HG02973 (cell line): ENCODE results near the gene SPRED3.
"Not testable (repeated sequence)": the region's sequence is repeated elsewhere in the genome, so short reads cannot be mapped to it uniquely, and the experiment has no call there.

Experiments used
- ATAC-seq: cut with Tn5 transposase; IDR thresholded peaks from one replicate; pipeline ENCODE4 v1.9.1; 2021; ENCODE audit warnings: moderate library complexity; ENCODE audit not compliant: unreplicated experiment

The SPRED3 gene

DNA sequence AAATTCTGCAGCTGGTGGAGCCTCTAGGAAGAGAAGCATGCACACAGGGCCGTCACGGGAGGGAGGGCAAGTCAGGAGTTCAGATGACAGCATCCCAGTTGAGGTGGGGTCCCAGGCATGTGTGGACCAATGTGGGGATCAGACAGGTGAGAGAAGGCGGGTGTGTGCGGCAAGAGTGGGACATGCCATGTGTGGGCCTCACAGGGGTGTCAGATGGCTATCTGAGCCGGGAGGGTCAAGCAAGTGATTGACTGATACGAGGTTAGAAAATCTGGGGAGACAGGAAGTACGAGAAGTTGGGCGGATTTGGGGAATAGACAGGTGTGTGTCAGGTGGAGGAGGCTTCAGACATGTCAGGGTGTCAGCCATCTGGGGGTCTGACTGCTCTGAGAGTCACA, 28.6 kb downstream of the SPRED3 start:
- ATAC-seq = no peak

DNA sequence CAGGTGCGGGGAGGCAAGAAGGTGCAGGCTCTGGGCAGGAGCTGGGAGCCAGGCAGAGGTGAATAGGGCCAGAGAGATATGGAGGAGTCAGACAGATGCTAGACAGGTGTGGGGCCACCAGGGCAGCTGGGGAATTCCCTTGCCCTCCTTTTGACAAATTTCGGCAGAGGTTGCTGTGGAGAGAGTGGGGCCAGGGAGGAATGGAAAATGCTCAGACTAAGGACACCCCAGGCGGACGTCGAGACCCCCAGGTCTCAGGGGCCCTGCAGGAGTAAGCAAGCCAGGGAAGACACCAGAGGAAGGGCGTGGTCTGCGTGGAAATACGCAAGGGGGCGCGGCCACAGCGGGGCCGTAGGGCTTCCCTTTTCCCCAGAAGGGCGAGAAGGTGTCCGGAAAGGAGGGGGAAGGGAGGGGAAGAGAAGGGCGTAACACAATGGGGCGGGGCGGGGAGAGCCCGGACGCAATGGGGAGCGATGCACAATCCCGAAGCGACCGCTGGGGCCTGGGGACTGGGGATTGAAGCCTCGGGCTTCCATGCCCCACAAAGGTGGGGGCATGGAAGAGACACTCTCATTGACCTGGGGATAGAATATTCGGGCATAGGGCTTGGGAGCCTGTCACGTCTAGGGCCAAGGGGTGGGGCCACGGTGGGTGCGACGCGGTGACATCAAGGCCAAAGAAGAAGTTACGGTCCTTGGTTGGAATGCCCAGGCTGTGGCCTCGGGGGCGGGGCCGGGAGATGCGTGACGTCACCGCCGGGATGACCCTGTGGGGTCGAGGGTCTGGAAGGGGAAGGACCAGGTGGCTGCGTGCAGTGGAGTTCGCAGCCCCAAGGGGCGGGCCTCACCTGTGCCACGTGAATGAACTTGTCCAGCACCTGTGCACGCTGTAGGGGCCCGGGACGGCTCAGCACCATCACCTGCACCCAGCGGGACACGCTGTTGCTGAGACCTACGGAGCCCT, 29.3 kb downstream of the SPRED3 start:
- ATAC-seq = no peak

DNA sequence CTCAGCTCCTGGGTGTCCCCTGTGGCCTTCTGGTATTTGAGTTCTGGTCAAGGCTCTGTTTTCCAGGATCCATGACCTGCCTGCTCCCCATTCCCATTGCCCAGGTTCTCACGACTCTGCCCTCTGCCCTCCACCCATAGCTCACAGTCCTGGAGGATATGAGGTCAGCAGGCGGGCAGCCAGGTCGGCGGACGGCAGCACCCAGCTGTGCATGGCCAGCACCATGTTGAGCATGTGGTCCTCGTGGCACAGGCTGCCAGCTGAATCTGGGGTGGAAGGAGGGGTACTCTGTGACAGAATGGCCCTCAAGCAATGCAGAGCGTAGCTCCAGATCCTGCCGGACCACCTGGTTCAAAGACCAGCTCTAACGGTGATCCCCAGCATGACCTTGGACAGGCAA, 32.4 kb downstream of the SPRED3 start:
- no peak for ATAC-seq

DNA sequence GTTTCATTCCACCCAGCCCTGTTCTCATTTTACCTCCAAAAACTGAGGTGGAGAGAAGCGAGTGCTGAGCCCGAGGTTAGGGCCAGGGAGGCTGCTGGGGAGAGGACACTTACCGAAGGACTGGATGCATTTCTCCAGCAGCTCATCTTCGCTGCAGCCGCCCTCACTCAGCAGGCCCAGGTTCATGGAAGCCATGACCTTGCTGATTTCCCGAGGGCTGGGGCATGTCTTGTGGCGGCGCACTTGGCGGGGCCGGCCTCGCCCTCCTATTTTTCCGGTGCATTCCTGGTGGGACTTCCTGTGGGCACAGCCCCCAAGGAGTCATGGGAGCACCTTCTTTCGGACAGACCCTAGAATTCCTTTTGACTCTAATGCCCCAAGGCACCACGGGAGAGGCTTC, 33.4 kb downstream of the SPRED3 start:
- ATAC-seq = no peak

DNA sequence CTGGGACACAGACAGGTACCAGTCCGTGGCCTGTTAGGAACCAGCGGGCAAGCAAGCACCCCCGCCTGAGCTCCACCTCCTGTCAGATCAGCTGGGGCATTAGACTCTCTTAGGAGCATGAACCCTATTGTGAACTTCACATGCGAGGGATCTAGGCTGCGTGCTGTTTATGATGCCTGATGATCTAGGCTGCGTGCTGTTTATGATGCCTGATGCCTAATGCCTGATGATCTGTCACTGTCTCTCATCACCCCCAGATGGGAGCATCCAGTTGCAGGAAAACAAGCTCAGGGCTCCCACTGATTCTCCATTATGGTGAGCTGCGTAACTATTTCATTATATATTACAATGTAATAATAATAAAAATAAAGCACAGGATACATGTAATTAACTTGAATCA, 33.9 kb downstream of the SPRED3 start:
- ATAC-seq = no peak

DNA sequence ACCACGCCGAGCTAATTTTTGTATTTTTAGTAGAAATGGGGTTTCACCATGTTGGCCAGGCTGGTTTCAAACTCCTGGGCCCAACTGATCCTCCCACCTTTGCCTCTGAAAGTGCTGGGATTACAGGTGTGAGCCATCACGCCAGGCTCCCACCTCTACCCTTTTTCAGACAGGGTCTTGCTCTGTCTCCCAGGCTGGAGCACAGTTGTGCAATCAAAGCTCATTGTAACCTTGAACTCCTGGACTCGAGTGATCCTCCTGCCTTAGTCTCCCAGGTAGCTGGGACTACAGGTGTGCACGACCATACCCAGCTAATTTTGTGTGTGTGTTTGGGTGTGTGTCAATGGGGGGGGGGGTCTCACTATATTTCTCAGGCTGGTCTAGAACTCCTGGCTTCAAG, 35.8 kb downstream of the SPRED3 start:
- ATAC-seq = no peak

DNA sequence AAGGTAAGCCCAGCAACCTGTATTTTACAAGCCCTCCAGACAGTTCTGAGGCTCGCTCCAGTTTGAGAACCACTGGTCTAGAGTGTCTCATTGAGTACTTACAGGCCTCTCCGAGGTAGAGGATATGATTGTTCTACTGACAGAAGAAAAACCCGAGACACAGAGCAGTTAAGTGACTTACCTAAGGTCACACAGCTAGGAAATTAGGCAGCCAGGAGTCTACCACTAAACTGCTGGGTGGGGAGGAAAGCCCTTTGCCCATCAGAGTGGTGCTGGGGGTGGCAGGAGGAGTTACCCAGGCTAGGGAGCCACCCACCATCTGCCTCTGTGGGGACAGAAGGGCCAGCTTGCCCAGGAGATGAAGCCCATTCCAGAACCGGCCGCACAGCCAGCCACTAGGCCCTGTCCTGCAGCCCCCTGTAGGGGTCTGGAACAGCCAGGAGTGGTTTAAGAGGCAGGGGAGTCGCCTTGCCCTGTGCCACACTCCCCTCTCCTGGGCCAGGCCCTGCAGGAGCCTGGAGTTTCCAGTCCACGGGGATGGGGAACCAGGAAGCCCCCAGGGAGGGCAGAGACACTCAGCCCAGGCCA, 36.8 kb downstream of the SPRED3 start:
- no peak for ATAC-seq

DNA sequence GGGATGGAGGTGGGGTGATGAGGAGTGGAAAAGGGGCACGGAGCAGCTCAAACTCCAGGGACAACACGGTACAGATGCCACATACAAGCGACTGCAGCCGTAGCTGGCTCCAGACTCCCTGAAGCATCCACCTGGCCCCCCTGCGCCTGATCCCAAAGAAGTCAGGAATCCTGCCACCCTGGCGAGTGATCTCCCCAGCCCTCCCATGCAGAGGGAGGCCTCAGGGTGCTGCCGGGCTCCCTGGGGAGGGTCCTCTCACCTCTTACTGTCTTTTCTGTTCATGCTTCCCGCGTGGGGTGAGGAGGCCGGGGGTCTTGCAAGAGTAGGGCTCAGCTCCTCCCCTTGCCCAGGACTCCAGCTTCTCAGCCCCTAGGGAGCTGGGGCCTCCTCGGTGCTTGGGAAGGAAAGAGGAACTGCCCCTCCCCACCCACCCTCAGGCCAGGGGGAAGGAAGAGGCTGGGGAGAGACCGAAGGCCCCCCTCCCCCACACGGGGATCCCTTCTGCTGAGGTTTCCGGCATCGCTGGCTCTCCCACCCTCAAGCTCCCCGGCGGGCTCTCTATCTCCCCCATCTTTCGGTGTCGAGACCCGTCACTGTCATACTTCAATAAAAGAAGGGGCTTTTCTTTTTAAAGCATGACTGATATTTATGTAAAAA, 37.4 kb downstream of the SPRED3 start, which contains the start of gene RASGRP4:
Gene RASGRP4 (minus strand): TSS at position 410 of the 657 bp plus-strand sequence. CDS start 128 bp downstream, at position 282.
- ATAC-seq = no peak

DNA sequence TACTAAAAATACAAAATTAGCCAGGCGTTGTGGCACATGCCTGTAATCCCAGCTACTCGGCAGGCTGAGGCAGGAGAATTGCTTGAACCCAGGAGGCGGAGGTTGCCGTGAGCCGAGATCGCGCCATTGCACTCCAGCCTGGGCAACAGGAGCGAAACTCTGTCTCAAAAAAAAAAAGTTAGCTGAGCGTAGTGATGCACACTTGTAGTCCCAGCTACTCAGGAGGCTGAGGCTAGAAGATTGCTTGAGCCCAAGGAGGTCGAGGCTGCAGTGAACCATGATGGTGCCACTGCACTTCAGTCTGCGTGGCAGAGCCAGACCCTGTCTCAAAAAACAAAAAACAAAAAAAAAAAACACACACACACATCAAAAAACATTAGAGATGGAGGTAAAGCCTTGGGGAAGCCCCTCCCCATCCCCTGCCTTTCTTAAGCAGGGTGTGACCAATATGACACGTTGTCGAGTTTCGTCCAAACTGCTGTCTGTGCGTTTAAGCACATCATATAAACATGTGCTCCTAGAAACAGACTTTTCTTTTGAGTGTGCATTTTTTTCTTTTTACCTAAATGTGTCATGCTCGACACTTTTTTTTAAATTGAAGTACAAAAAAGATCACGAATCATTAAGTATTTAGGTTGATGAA, 38.7 kb downstream of the SPRED3 start:
- ATAC-seq = not testable (repeated sequence)

DNA sequence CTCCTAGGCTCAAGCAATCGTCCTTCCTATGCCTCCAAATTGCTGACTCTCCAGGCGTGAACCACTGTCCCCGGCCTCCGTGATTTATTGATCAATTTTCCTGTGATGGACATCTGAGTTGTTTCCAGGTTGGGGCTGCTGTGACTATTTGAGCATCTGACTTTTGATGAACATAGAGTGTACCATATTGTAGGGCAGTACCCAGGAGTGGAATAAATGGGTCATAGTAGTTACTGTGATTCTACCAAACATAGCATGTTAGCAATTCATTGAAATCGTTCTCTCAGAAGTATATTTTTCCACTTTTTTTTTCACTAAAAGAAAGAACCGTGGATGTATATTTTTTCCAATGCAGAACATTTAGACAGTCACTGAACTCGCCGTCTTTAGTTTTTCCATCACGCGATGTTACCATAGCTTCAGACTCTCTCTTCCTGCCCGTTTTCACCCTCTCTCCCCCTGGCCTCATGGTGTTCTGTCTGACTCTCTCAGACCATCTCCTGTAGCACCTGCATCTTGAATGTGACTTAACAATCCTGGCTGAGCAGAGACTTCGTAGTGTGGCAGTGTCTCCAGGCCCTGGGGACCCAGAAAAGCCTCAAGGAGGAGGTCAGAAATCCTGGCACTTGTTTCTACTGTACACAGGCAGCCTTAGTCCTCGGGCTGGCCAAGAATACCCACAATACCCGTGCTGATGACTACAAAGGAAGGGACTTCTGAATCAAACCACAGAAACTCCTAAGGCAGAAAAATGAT, 40.7 kb downstream of the SPRED3 start:
- no peak for ATAC-seq

DNA sequence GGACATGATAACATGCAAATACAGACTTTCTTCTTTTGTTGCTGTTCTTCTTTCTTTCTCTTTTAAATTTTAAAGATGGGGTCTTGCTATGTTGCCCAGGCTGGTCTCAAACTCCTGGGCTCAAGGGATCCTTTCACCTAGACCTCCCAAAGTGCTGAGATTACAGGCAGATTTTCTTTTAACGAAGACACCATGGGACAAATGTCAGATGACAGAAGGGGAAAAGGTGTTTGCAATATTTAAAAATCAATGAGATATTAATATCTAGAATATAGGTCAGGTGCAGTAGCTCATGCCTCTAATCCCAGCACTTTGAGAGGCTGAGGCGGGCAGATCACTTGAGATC, 41.3 kb downstream of the SPRED3 start:
- no peak for ATAC-seq

DNA sequence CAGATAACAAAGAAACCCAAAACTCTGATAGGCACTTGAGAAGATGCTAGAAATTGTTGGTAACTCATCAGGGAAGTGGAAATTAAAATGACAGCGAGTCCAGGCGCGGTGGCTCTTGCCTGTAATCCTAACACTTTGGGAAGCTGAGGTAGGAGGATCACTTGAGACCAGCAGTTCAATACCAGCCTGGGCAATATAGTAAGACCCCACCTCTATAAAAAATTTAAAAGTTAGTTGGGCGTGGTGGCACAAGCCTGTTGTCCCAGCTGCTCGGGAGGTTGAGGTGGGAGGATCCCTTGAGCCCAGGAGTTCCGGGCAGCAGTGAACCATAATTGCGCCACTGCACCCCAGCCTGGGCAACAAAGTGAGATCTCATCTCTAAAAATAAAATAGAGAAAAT, 42.4 kb downstream of the SPRED3 start:
- no peak for ATAC-seq

DNA sequence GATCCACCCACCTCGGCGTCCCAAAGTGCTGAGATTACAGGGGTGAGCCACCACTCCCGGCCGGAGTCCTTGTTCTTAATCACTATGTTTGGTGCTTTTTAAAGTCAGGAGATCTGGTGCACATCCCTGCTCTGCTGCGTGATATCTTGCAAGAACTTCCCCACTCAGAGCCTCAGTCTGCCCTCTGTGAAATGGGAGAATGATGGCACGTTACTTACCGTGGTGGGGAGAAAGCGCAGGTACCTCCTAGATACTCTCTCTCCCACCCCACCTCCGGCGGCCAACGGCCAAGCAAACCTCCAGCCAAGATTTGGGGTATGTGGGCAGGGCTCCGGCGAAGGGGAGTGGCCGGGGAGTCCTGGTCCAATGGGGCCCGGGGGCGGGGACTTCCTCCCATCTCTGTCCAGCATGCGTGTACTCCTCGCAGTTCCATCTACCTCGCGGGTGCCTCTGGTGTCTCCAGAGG, 44.8 kb downstream of the SPRED3 start, which contains the start of gene RYR1:
Gene RYR1 (plus strand): TSS at position 424 of the 466 bp plus-strand sequence. CDS start 139 bp downstream, outside the sequence.
- ATAC-seq = no peak

DNA sequence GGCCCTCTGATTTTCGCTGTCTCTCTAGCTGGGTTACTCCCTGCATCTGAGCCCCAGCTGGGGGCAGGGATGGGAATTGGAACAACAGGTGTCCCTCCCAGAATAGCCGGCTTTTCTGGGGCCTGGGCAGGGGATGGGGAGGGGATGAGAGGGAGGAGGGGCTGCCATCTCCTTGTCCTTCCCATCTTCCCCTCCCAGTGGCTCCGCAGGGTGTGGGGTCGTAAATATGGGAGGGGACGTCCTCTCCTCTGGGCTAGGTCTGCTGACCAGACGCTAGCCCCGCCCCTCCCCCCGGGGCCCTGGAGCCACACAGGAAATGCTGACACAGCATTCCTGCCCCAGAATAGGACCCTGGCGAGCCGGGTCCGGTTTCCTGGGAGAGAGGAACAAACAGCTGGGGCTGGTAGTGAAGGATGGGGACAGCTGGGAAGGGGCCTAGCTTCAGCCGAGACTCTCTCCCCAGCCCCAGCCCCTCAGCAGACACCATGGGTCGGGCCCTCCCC, 46.1 kb downstream of the SPRED3 start:
- ATAC-seq = no peak

DNA sequence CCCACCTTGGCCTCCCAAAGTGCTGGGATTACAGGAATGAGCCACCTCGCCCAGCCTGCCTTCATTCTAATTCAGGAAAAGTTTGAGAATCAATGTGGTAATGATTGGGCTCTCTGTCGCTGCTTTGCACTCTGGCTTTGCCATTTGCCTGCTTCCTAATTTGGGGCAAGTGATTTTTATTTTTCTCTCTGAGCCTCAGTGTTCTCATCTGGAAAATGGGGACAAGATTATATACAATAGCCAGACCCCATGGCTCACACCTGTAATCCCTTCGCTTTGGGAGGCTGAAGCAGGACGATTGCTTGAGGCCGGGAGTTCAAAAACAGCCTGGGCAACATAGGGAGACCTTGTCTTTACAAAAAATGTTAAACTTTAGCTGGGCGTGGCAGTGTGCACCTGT, 48.8 kb downstream of the SPRED3 start:
- ATAC-seq = no peak

DNA sequence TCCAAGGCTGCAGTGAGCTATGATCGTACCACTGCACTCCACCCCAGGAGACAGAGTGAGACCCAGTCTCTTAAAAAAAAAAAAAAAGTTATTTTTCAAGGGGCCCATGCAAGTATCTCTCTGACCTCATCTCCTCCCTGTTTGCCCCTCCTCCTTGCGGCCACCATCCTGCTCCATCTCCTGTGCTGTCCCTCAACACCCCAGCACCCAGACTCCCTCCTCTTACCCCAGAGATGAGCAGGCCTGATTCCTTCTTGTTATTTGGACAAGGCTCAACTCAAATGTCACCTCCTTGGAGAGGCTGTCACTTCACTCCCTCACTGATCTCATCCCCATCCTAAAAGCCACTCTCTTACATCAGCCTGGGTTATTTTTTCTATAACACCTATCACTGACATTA, 49.4 kb downstream of the SPRED3 start:
- no peak for ATAC-seq

DNA sequence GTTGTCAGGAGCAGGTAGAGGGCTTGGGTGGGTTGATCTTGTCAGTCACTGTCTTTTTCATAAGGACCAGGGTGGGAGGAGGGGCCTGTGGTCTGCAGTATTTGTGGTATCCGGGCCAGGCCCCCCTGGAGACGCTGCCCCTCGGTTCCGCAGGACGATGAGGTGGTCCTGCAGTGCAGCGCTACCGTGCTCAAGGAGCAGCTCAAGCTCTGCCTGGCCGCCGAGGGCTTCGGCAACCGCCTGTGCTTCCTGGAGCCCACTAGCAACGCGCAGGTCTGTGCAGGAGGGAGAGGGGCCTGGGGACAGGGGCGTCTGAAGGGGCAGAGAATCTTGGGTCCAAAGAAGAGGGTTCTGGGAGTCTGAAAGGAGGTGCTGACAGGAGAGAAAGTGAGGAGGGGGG, 52.1 kb downstream of the SPRED3 start:
- ATAC-seq = no peak

DNA sequence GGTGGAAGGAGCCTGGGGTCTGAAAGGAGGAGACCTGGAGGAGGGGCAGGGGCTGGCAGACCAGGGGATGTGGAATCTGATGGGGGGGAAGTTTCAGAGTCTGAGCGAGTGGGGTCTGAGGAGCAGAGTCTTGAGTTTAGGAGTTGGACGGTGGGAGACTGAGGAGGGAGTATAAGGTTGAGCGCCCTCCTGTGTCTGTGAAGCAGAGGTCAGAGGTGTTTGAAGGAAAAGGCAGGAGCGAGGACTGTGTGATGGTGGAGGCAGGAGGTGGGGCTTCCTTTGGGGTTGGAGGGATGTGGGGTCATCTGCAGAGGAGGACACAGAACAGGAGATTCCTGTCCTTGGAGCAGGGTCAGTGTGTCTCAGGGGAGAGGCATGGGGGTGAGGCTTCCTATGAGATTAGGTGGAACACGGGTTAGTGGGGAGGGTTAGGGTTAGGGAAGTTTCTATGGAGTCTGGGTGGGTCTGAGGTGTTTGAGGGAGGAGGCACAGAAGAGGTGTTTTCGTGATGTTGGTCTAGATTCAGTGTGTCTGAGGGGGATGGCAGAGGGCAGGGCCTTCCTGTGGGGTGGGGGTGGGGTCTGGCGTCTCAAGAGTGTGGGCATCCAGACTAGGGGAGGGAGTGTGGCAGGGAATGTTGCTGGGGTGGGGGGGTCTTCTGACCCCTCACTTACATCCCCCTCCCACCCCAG, 53.3 kb downstream of the SPRED3 start:
- ATAC-seq = no peak

DNA sequence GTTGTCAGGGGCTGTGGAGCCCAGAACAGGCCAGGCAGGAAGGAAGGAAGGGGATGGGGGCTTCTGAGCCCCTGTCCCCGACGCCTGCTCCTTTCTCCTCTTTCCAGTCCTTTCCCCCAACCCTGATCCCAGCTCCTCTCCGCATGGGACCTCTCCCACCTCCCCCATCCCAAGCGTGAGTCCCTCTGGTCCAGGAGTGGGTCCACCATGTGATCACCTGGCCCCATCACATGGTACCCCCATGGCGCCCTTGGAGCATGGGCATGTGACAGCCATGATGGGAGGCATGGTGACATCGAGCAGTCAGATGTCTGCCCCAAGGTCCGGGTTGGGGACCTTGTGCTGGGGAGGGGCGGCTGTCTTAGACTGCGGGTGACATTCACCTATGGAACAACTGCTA, 54.2 kb downstream of the SPRED3 start:
- ATAC-seq = no peak
